Type B pancreatic cell (in vitro differentiated cells): ENCODE measurements around the gene ZNF205. TPM values are rescaled to one million over a fixed set of nuclear protein-coding genes. Genes with fewer than 3 reads are reported as not detected.

Source experiments
- DNase-seq: peaks from one replicate; pipeline ENCODE4 v3.0.0; 2021; ENCODE audit warnings: mixed read lengths; ENCODE audit not compliant: unreplicated experiment; ENCODE audit errors: extremely low spot score
- H3K27ac Mint-ChIP-seq: 2 replicates; pipeline ENCODE4 v1.8.0; 2021; ENCODE audit warnings: mild to moderate bottlenecking, mixed read lengths
- H3K27me3 Mint-ChIP-seq: 2 replicates; pipeline ENCODE4 v1.8.0; 2021; ENCODE audit warnings: mixed read lengths
- H3K36me3 Mint-ChIP-seq: 2 replicates; pipeline ENCODE4 v1.8.0; 2021; ENCODE audit warnings: mixed read lengths
- H3K4me1 Mint-ChIP-seq: one replicate; pipeline ENCODE4 v1.8.0; 2021; ENCODE audit warnings: mixed read lengths; ENCODE audit not compliant: unreplicated experiment
- H3K4me3 Mint-ChIP-seq: 2 replicates; pipeline ENCODE4 v1.8.0; 2021; ENCODE audit warnings: mild to moderate bottlenecking, mixed read lengths
- H3K9me3 Mint-ChIP-seq: 2 replicates; pipeline ENCODE4 v1.8.0; 2021; ENCODE audit warnings: mixed read lengths
- CTCF ChIP-seq: fragments of 200-600 bp; sonication (generic); conservative IDR thresholded peaks from 2 replicates; pipeline ENCODE4 v1.5.0; 2021; ENCODE audit warnings: antibody characterized with exemption, mild to moderate bottlenecking
- total RNA-seq: library from RNA; stranded (reverse); gene quantifications from 2 replicates; pipeline ENCODE4 v1.2.1, GENCODE V29; 2021; ENCODE audit warnings: low replicate concordance

ZNF205 gene
- total RNA-seq, 1 donor from 2014 or later = 15.0 TPM

DNA sequence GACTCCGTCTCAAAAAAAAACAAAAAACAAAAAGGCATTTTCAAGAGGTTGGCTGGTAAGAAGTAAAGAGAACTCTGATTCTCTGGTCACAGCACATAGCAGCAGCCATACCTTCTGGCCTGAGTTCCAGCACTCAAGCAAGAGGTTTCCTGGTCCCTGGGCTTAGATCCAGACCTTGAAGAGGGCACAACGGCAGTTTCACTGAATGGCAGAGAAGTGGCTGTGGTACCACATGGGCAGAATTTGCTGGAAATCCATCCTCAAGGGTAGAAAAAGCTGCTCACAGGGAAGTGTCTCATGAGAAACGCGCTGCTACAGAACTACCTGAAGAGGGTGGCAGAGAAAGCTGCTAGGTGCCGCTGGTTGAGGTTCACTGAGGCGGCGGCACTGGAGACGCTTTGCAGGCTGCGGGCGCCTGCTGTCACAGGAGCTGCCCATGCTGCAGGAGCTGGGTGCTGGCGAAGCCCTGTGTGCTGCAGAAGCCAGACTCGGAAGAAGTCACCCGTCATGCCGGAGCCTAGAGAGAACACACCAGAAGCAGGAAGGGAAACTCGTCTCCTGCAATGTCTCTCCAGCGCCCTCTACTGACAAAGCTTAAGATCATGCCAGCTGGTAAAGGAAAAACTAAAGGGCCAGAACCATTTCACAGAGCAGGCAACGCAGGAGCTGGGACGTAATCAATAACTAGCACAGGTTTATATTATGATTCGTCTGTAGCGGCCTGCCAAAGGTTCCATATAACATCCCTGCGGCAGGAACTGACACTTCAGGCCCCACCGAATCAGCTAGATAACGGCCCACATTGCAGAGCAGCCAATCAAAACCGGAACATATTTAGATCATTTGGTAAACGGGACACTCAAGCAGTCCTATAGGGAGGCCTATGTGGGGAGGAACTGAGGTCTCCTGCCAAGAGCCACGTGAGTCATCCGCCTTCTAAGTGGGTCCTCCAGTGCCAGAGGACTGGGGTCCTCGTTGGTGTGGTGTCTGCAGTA lies 17.0 kb downstream of the ZNF205 start:
- peak overlapping the region; percentile 77 for H3K4me3 Mint-ChIP-seq

DNA sequence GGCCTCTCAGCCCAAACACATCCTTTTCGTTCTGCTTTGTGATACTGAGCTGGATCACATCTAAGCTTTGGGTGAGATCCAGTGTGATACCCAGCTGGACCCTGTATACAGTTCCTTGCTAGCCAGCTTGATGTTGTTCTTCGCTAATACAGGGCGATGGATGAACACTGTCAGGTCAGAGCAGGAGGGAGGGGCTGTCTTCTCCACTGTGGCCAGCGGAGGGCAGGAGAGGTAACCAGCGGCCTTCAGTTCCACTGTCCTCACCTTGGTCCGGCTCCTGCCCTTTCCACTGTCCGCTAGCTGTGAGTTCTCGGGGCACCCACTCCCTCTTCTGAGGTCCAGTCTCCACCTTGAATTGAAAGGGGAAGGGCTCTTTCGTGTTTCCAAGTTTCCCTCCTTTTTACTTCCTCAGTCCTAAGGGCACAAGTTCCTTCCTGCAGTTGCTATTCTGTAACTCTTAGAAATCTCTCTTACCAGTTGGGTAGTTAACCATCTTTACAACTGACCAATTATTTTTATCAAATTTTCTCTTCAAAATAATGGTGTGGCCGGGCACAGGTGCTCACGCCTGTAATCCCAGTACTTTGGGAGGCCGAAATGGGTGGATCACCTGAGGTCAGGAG lies 19.5 kb downstream of the ZNF205 start:
- H3K27ac Mint-ChIP-seq = no peak overlapping the region

More for the DNA sequence above, 17.0 kb downstream of the ZNF205 start:
- H3K27ac Mint-ChIP-seq = peak overlapping the region; percentile 85
- peak; percentile 92 for TF ChIP-seq CTCF
- peaks cover 14% of the 10 kb centered on the region for H3K36me3 Mint-ChIP-seq
- H3K4me1 Mint-ChIP-seq = peaks cover 25% of the 10 kb centered on the region
- no peak for DNase-seq
- no peaks in the 10 kb centered on the region for H3K27me3 Mint-ChIP-seq
- no peaks in the 10 kb centered on the region for H3K9me3 Mint-ChIP-seq

GRCh38 chr16:3133844-3134243 lies 21.5 kb downstream of the ZNF205 start:
- H3K27me3 Mint-ChIP-seq = no peaks in the 10 kb centered on the region
- H3K9me3 Mint-ChIP-seq = no peaks in the 10 kb centered on the region
- DNase-seq = no peak
- no peak for TF ChIP-seq CTCF
- peak overlapping the region; percentile 97 for H3K4me3 Mint-ChIP-seq
- peaks cover 11% of the 10 kb centered on the region for H3K36me3 Mint-ChIP-seq
- H3K4me1 Mint-ChIP-seq = peaks cover 25% of the 10 kb centered on the region
- H3K27ac Mint-ChIP-seq = peak overlapping the region; percentile 98

More for the DNA sequence above, 19.5 kb downstream of the ZNF205 start:
- Mint-ChIP-seq H3K4me1 (peaks cover 30% of the 10 kb centered on the region), H3K36me3 (peaks cover 11% of the 10 kb centered on the region), H3K27me3 (no peaks in the 10 kb centered on the region), H3K9me3 (no peaks in the 10 kb centered on the region), H3K4me3 (peak overlapping the region; percentile 76)
- peak; percentile 70 for TF ChIP-seq CTCF
- no peak for DNase-seq

GRCh38 chr16:3134338-3135125 lies 22.1 kb downstream of the ZNF205 start, which contains the start of gene ZNF213:
TSS of gene ZNF213 (plus strand) at chr16:3135029. CDS start at chr16:3137281, 2,252 bp downstream.
- Mint-ChIP-seq H3K4me1 (peaks cover 20% of the 10 kb centered on the region), H3K27ac (peak within 1 kb of the TSS; percentile 98), H3K4me3 (peak within 1 kb of the TSS; percentile 97), H3K9me3 (no peaks in the 10 kb centered on the region), H3K36me3 (peaks cover 8% of the 10 kb centered on the region), H3K27me3 (no peaks in the 10 kb centered on the region)
- TF ChIP-seq CTCF = no peak
- DNase-seq = peak; percentile 92

DNA sequence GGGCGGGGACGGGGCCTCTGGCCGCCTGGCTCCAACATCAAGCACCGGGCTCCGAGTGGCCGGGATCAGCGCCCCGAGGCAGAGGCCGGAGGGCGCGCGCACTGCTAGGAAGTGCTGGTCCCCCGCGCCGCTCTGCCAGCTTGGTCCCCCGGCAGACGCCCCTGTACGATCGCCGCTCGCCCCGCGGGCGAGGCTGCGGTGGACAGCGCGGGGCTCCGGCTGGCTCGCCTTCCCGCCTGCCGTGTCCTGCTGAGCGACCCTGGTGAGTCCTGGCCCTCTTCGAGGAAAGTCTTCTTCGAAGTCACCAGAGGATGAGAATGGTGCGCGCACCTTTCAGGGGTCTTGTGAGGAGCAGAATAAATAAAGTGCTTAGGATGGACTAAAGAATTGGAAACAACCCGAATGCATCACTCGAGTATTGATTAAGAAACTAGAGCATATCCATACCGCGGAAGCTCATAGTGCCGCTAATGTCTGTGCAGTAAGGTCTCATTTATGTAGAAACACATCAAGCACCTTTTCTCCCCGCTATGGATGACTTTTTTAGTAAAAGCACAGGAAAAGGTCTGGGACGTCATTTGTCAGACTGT lies 22.8 kb downstream of the ZNF205 start:
- no peak for DNase-seq
- H3K4me3 Mint-ChIP-seq = peak overlapping the region; percentile 97

More for the DNA sequence above, 22.8 kb downstream of the ZNF205 start:
- H3K4me1 Mint-ChIP-seq = peaks cover 16% of the 10 kb centered on the region
- no peaks in the 10 kb centered on the region for H3K9me3 Mint-ChIP-seq
- H3K27ac Mint-ChIP-seq = peak overlapping the region; percentile 98
- no peak for TF ChIP-seq CTCF
- no peaks in the 10 kb centered on the region for H3K27me3 Mint-ChIP-seq
- peaks cover 4% of the 10 kb centered on the region for H3K36me3 Mint-ChIP-seq
